Measurements from ENCODE around the gene TEX53.

TEX53 gene

DNA sequence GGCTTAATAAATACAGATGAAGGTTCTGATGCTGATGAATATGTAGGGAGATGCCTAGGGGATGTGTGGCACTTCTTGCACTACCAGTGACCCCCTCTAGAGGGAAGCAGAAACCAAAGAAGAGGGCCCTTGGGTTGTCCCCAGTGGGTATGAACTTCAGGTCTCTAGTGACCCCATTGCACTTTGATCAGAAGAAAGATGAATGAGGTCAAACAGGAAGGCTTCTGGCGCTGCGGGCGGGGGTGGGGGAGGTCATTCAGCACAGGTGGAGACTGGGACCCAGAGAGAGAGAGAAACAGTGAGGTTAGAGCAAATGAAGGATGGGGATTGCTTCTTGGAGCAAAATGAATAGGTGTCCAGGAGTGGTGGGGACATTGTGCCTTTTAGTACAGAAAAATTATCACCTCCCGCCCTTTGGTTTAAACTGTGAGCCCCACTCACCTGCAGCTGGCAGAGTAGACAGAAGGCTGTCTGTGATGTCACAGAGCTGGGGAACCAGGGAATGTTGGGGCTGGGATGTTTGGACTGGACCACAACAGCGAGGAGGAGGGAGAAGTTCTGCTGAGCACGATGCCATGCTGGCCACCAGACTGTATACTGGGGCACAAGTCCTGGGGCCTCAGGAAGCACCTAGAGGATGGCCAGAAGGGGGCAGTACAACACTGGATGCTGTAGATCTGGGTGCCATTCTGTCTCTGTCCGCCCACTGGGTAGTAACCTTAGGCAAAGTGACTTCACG, 24.2 kb upstream of the TEX53 start, which contains the start of gene TEX48:
Gene TEX48, minus strand, starts transcription at position 599 of the 739 bp plus-strand sequence. CDS start 10,469 bp downstream, outside the sequence.
- TF ChIP-seq, protein P1, sequence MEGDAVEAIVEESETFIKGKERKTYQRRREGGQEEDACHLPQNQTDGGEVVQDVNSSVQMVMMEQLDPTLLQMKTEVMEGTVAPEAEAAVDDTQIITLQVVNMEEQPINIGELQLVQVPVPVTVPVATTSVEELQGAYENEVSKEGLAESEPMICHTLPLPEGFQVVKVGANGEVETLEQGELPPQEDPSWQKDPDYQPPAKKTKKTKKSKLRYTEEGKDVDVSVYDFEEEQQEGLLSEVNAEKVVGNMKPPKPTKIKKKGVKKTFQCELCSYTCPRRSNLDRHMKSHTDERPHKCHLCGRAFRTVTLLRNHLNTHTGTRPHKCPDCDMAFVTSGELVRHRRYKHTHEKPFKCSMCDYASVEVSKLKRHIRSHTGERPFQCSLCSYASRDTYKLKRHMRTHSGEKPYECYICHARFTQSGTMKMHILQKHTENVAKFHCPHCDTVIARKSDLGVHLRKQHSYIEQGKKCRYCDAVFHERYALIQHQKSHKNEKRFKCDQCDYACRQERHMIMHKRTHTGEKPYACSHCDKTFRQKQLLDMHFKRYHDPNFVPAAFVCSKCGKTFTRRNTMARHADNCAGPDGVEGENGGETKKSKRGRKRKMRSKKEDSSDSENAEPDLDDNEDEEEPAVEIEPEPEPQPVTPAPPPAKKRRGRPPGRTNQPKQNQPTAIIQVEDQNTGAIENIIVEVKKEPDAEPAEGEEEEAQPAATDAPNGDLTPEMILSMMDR (IDR thresholded peaks at IDR 0.05; ENCODE audit: low read depth, low read length, missing control alignments): peak; percentile 84
- DNase-seq (ENCODE audit: extremely low read depth, low read depth): peak; percentile 56
- no peak within 1 kb of the TSS for H3K4me3 ChIP-seq (replicated peaks; ENCODE audit: low read depth, low read length)

DNA sequence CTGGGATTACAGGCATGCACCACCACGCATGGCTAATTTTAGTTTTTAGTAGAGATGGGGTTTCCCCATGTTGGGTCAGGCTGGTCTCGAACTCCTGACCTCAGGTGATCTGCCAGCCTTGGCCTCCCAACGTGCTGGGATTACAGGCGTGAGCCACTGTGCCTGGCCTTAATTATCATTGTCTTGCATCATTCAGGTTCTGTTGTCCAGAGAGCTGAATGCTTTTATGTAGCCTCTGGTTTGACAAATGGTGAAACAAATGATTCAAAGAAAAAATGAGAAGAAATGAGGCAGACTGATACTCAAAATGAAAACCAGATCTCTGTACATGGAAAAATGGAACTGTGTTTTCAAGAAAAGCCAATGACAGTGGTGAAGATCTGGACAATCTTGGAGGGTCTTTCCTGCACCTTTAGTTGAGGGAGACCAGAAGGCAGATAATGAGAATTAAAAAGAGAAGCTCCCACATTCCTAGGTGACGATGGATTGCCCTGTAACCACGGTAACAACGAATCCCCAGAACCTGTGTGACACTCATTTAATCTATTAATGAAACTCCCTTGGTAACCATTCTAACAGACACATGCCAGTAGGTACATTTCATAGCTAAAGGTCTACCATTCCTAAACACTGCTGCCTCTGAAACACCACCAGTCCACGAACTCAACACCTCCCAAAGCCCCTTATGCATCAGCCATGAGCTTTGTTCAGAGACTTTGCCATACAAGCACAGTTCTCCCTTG, 22.8 kb upstream of the TEX53 start:
- DNase-seq (ENCODE audit: extremely low read depth, low read depth): no peak
- TF ChIP-seq, protein P1 (IDR thresholded peaks at IDR 0.05; ENCODE audit: low read depth, low read length, missing control alignments): no peak
- no peak overlapping the region for H3K4me3 ChIP-seq (replicated peaks; ENCODE audit: low read depth, low read length)

DNA sequence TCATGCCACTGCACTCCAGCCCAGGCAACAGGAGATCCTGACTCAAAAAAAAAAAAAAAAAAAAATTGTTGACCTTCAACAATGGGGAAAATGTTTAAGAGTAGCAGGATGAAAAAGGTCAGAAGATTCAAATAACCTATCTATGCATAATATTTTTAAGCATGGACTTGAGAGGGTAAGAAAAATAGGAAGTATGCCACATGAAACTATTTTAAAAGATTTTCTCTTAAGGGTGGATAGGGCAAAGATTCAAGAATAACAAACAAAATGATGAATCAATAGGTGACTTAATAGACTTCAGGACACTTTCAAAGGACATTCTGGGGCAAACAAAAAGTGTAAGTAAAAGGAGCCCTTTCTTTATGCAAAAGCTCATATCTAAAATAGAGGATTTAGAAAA, 21.2 kb upstream of the TEX53 start:
- TF ChIP-seq, protein P1 (IDR thresholded peaks at IDR 0.05; ENCODE audit: low read depth, low read length, missing control alignments): no peak
- DNase-seq (ENCODE audit: extremely low read depth, low read depth): no peak

DNA sequence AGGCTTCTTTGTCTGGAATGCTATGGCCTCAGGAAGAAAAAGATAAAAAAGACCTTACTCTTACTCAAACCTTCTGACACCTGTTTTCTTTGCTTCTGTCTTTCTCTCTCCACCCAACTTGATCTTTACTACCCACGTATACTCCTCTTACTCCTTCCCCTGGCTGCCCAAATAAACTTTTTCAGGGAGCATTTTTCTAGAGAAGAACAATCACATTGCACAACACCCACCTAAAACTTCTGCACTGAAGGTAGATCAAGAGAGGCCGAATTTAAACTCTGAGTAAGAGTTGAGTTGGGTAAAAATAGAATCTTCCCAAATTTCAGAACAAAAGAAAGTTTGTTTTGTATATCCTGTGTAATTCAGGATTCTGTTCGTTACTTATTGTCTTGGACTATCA, 20.5 kb upstream of the TEX53 start:
- H3K4me3 ChIP-seq (replicated peaks; ENCODE audit: low read depth, low read length): no peak overlapping the region
- DNase-seq (ENCODE audit: extremely low read depth, low read depth): no peak
- TF ChIP-seq, protein P1 (IDR thresholded peaks at IDR 0.05; ENCODE audit: low read depth, low read length, missing control alignments): no peak

More for the DNA sequence above, 21.2 kb upstream of the TEX53 start:
- H3K4me3 ChIP-seq (replicated peaks; ENCODE audit: low read depth, low read length): no peak overlapping the region

DNA sequence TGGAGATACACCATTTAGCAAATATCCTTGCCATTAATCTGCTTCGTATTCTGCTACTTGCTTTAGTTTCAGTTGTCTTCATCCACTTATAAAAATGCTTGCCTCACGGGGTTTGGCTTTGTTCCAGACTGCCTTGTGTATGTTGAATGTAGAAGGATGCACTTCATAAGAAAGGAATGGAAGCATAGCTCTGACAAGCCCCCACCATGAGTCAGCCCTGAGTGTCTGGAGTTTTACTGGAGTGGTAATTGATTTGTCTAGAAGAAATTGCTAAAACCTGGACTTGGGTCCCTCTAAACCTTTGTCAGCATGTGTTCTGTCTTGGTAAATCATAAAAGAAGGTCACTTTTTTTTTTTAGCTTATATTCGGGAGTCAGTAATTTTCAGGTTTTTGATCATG, 19.8 kb upstream of the TEX53 start:
- peak; percentile 99 for DNase-seq (ENCODE audit: extremely low read depth, low read depth)
- TF ChIP-seq, protein P1 (IDR thresholded peaks at IDR 0.05; ENCODE audit: low read depth, low read length, missing control alignments): no peak
- H3K4me3 ChIP-seq (replicated peaks; ENCODE audit: low read depth, low read length): no peak overlapping the region

DNA sequence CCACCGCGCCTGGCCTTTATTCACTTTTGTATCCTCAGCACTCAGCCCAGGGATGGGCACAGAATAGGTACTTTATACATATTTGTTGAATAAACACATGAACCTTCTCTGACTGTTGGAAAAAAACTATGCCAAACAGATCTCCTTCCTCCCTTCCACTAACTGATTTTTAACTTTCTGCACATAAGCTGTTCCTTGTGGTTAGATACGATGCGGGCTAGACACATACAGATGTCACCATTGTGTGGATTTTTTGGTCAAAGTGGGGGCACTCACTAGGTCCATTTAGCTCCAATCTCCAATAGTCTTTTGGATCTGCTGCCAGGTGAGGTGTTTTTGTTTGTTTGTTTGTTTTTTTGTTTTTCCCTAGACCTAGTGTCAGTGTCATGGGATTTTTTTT, 19.3 kb upstream of the TEX53 start:
- no peak overlapping the region for H3K4me3 ChIP-seq (replicated peaks; ENCODE audit: low read depth, low read length)
- no peak for DNase-seq (ENCODE audit: extremely low read depth, low read depth)
- TF ChIP-seq, protein P1 (IDR thresholded peaks at IDR 0.05; ENCODE audit: low read depth, low read length, missing control alignments): no peak

Measured in HFF-Myc (cell line).